Mesodermal cell (in vitro differentiated cells): ENCODE results near the gene CHST3.
A peak's percentile ranks its signal among the peaks of the same experiment; 100 is the strongest.
"Not testable (repeated sequence)": the region's sequence is repeated elsewhere in the genome, so short reads cannot be mapped to it uniquely, and the experiment has no call there.

ENCODE experiments used
- H3K27ac ChIP-seq: 2 replicates; pipeline ENCODE4 v1.7.0; 2013; ENCODE audit warnings: mild to moderate bottlenecking, low read depth, low read length, moderate library complexity; ENCODE audit not compliant: severe bottlenecking
- H3K36me3 ChIP-seq: 2 replicates; pipeline ENCODE4 v1.7.1; 2013; ENCODE audit warnings: mild to moderate bottlenecking, low read length, moderate library complexity; ENCODE audit not compliant: control insufficient read depth, insufficient read depth
- H3K4me1 ChIP-seq: one replicate; pipeline ENCODE4 v1.7.1; 2013; ENCODE audit warnings: mild to moderate bottlenecking, low read length; ENCODE audit not compliant: insufficient read depth, control insufficient read depth, poor library complexity, severe bottlenecking
- H3K4me3 ChIP-seq: 2 replicates; pipeline ENCODE4 v1.7.0; 2013; ENCODE audit warnings: low read length, control low read depth, mild to moderate bottlenecking; ENCODE audit not compliant: insufficient read depth, poor library complexity, severe bottlenecking; ENCODE audit errors: extremely low read depth
- H3K9me3 ChIP-seq: 2 replicates; pipeline ENCODE4 v1.7.1; 2013; ENCODE audit warnings: mild to moderate bottlenecking, low read length, moderate library complexity; ENCODE audit not compliant: control insufficient read depth
- WGBS, 2 experiments: methylation state at CpG; one replicate each; pipeline ENCODE4 v1.1.5; 2013; ENCODE audit warnings: missing lambda C conversion rate in 2 of 2; ENCODE audit not compliant: insufficient coverage in 2 of 2; 5-methylcytosine and 5-hydroxymethylcytosine counted together

Gene CHST3

DNA sequence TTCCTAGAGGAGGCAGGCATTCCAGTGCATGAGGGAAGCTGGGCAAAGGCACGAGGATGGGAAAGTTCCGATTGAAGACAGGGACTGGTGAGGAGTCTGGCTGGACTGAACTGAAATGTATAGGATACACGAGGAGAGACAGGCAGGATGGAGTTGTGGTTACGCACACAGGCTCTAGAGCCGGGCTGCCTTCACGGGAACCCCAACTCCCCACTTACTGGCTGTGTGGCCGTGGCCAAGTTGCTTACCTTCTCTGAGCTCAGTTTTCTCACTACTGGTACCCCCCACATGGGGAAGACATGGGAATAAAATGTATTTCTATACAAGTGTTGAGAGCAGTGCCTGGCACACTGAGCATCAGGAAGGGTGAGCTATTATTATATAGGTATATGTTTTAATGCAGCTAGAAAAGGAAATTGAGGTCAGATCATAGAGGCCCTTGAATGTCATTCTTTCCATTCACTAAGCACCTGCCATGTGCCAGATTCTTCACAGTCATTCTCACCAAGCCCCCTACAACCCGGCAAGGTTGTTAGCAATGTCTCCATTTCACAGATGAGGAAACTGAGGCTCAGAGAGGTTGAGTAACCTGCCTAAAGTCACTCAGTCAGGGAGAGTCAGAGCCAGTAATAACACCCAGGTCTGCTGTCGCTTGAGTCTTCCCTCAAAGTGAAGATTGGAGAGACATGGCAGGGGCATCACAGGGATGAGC is 9.7 kb downstream of the CHST3 start:
- 75 to 93% methylated on average over 4 to 8 of the region's 9 CpGs for WGBS, 2 experiments
- Histone ChIP-seq H3K36me3 (peaks cover 32% of the 10 kb centered on the region), H3K27ac (no peak overlapping the region), H3K4me1 (peaks cover 36% of the 10 kb centered on the region), H3K9me3 (no peaks in the 10 kb centered on the region), H3K4me3 (no peak overlapping the region)

DNA sequence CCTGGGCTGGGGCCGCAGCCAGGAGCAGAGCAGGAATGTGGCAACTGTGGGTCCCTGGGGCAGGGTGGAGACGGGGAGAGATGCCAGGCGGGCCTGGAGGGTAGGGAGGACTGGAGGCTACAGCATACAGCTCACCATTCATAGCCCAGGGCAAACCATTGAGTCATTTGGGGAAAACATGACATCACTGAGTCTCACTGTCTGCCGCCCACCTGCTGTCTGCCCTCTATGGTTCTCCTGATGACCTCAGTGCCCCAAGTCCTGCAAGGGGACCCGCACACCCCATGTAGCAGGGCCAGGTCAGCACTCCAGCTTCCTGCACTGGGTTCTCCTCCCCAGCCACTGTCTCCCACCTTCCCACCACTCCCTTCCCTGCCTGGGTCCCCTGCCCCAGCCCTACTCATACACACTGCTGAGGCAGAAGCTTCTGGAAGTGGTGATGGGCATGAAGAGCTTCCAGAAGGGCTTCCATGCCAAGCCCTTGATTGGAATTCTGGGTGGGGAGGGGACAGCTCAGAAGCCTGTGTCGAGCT is 10.4 kb downstream of the CHST3 start:
- Histone ChIP-seq H3K36me3 (peaks cover 29% of the 10 kb centered on the region), H3K9me3 (no peaks in the 10 kb centered on the region), H3K4me1 (peaks cover 38% of the 10 kb centered on the region), H3K4me3 (no peak overlapping the region), H3K27ac (no peak overlapping the region)
- 91 to 93% methylated on average over 4 to 6 of the region's 6 CpGs for WGBS, 2 experiments

DNA sequence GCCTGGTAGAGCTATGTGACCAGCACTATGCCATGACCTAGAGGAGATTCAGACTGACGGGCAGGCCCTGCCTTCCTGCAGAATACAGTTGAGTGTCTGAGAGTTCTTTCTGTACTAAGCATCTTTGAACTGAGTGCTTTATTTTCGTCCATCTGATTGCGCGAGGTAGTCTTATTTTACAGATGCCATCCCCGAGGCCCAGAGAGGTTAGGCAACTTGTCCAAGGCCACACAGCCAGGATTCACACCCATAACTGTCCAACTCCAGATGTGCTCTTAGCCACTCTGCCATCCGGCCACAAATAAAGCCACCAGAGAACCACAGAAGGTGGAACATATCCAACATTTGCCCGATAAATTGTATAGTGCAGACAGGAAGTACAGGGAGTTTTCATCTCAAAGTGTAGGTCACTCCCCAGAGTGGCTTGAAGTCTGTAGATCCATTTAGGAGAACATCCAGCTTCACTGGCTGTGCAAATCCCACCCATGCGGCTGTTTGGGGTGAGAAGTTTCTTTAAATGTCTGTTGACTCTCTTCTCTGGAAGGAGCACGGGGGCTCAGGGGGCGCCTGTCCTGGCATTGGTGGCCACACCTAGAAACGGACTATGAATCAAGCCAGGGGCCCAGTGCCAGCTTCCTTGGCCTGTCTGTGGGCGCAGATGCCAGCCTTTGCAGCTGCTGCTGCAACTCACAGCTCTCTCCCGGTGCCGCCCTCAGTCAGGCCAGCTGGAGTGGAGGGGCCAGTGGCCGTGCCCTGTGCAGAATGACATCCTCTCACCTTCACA is 11.1 kb downstream of the CHST3 start:
- H3K27ac ChIP-seq, result peak overlapping the region; percentile 18
- no peak overlapping the region for H3K4me3 ChIP-seq
- 95% methylated on average over 14 of the region's 15 CpGs for WGBS, 2 experiments
- H3K4me1 ChIP-seq, result peaks cover 43% of the 10 kb centered on the region
- H3K36me3 ChIP-seq, result peaks cover 25% of the 10 kb centered on the region
- no peaks in the 10 kb centered on the region for H3K9me3 ChIP-seq

DNA sequence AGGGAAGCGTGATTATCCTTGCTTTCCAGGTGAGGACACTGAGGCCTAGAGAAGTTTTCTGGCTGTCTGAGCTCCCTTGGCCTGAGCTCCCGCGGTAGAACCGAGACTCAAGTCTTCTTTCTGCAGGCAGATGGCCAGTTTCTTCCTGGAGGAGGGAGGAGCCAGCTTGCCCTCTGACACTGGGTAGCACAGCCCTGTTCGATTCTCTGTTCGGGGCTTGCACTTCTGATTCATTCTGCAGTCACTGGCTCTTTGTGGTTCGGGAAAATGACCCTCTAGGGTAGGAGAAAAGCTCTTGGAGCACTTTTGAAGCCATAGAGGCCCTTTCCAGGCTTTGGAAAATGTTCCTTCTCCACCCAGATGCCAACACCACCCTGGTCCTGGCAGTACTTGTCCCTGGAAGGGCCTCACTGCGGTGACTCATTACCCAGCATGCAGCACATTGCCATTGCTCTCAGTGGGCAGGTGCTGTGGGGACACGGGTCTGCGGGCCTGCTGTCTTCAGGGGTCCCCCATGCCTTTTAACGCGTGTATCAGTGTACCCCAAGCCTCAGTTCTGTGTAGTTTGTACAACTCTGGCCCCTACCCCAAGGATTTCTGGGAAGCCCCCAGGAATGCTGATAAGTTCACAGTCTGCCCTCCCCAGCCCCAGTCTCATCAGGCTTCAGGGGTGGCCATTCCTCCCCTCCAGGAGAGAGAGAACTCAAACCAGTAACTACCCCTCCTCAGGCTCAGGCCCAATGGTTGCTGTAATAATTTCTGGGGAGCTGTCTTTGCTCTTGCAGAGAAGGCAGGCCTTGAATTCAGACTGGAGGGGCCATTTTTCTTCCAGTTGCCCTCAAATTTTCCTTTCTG is 11.9 kb downstream of the CHST3 start:
- H3K9me3 ChIP-seq, result no peaks in the 10 kb centered on the region
- peaks cover 20% of the 10 kb centered on the region for H3K36me3 ChIP-seq
- WGBS, 2 experiments, result 82 to 83% methylated on average over 10 to 12 of the region's 12 CpGs
- no peak overlapping the region for H3K4me3 ChIP-seq
- H3K4me1 ChIP-seq, result peaks cover 45% of the 10 kb centered on the region
- H3K27ac ChIP-seq, result peak overlapping the region; percentile 36

DNA sequence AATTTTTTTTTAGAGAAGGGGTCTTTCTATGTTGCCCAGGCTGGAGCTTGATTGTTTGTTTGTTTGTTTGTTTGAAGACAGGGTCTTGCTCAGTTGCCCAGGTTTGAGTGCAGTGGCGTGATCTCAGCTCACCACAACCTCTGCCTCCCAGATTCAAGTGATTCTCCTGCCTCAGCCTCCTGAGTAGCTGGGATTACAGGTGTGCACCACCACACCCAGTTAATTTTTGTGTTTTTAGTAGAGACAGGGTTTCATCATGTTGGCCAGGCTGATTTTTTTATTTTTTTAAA is 13.4 kb downstream of the CHST3 start:
- not testable (repeated sequence) for H3K9me3 ChIP-seq, H3K27ac ChIP-seq, H3K4me3 ChIP-seq
- Histone ChIP-seq H3K4me1 (peaks cover 47% of the 10 kb centered on the region), H3K36me3 (peaks cover 14% of the 10 kb centered on the region)
- WGBS, 2 experiments, result no CpG with 5 or more reads among the region's 1 CpG

DNA sequence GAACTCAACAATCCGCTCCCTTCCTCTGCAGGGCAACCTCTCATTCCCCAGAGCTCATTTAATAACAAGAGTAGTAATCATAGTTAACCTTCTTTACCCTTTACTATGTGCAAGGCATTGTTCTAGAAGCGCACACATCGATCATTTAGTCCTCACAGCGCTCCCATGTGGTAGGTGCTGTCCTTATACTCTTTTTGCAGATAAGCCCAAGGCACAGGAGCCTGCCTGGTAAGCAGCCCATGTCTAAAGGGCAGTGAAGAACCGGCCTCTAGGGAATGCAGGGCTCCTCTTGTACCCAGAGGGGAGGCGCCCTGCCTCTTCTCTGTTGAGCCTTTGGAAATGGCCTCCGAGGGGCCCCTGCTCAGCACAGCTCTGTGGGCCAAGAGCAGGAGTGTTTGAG is 14.3 kb downstream of the CHST3 start:
- H3K36me3 ChIP-seq, result peaks cover 14% of the 10 kb centered on the region
- no peak overlapping the region for H3K27ac ChIP-seq
- H3K4me1 ChIP-seq, result peaks cover 47% of the 10 kb centered on the region
- no peak overlapping the region for H3K4me3 ChIP-seq
- no peaks in the 10 kb centered on the region for H3K9me3 ChIP-seq
- WGBS, 2 experiments, result 75 to 89% methylated on average over 4 to 7 of the region's 7 CpGs

DNA sequence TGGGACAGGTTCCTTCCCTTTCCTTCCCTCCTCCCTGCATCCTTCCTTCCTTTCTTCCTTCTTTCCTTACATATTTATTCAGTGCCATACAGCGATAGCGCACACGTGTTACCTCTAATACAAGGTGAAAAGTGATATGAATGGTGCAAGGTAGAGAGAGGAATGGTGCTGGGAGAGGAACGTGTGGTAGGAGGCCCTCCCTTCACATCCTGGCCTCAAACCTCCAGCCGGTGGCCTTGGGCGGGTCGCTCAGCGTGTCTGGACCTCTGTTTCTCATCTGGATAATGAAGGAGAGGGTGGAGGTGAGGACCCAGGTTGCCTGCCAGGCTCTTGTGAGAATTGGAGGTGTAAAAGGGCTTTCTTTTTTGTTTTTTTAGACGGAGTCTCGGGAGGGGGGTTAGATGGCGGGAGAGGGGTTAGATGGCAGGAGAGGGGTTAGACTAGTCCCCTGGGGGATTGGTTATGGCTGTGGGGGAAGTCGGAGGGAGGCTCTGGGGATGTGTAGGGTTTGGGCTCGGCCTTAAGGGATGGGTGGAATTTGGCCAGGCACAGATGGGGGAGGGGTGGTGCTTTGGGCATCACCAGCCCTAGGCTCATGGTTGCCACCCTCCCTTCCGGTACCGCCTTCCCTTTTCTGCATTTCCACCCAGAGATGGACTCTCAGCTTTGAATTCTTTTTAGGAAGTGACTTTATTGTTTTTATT is 14.9 kb downstream of the CHST3 start:
- no peak overlapping the region for H3K27ac ChIP-seq
- WGBS, 2 experiments, result 94 to 95% methylated on average over 3 to 6 of the region's 15 CpGs
- H3K4me3 ChIP-seq, result no peak overlapping the region
- peaks cover 14% of the 10 kb centered on the region for H3K36me3 ChIP-seq
- no peaks in the 10 kb centered on the region for H3K9me3 ChIP-seq
- peaks cover 47% of the 10 kb centered on the region for H3K4me1 ChIP-seq

DNA sequence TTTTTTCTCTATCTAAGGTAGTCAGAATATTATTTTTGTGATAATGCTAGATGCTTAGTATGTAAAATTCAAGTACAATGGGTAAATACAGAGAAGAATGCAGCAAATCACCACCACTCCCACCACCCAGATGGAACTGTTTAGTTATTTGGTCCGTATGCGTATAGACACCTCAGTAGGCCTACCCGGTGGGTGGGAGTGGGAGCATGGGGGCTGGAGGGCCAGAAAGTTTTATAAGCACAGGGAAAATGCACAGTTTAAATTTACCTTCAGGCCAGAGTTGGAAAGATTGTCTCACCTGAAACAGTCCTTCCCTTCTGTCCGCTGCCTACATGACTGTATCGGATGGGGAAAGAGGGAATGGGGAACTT is 15.5 kb downstream of the CHST3 start:
- H3K36me3 ChIP-seq, result peaks cover 14% of the 10 kb centered on the region
- no peak overlapping the region for H3K27ac ChIP-seq
- H3K4me3 ChIP-seq, result no peak overlapping the region
- 93 to 100% methylated on average over 2 to 3 of the region's 5 CpGs for WGBS, 2 experiments
- H3K4me1 ChIP-seq, result peaks cover 47% of the 10 kb centered on the region
- H3K9me3 ChIP-seq, result no peaks in the 10 kb centered on the region

DNA sequence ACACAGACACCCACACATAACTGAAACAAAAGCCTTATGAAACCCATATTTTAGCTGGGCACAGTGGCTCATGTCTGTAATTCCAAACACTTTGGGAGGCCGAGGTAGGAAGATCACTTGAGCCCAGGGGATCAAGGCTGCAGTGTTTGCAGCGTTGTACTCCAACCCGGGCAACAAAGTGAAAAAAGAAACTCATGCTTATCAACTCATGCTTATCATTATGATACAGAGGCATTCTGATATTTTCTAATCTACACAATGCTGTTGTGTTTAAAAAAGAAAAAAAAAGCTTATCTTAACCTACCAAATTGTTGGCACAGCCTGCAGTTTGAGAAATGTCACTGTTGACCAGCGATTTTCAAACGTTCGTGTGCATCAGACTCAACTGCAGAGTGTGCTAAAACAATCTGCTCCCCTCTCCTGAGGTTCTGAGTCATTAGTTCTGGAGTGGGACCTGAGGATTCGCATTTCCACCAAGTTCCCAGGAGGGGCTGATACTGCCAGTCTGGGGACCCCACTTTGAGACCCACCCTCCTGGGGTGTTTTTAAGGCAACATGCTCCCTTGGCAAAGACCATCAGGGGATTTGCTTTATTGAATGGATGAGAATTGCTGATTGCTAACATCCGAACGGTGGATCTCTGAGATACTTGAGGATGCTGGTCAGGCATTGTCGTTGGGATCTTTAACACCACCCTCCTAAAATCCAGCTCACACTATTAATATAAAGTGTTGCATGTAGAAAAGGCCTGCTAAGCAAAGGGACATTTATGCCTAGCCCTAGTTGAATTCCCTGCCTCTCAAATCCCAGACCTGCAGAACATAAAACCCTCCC is 16.2 kb downstream of the CHST3 start:
- 72 to 92% methylated on average over 4 of the region's 10 CpGs for WGBS, 2 experiments
- peaks cover 46% of the 10 kb centered on the region for H3K4me1 ChIP-seq

More for the DNA sequence above, 16.2 kb downstream of the CHST3 start:
- no peak overlapping the region for H3K4me3 ChIP-seq
- no peaks in the 10 kb centered on the region for H3K9me3 ChIP-seq
- peaks cover 14% of the 10 kb centered on the region for H3K36me3 ChIP-seq
- H3K27ac ChIP-seq, result peak overlapping the region; percentile 49
